IMR-90 (cell line): ENCODE results near the gene TMC7.

ENCODE experiments used
- BHLHE40 ChIP-seq: fragments of 150-350 bp; IDR thresholded peaks from 2 replicates; pipeline ENCODE4 v1.6.1; 2016; ENCODE audit warnings: mild to moderate bottlenecking, low read depth, low read length
- CEBPB ChIP-seq: IDR thresholded peaks from 2 replicates; pipeline ENCODE4 v1.6.1; 2012; ENCODE audit warnings: low read depth, low read length, improper control_type of control experiment
- CTCF ChIP-seq: conservative IDR thresholded peaks from 2 replicates; pipeline ENCODE4 v1.5.1; 2012; ENCODE audit warnings: mild to moderate bottlenecking, low read depth, low read length, improper control_type of control experiment
- POLR2A ChIP-seq: IDR thresholded peaks from 2 replicates; pipeline ENCODE4 v1.6.1; 2012; ENCODE audit warnings: mild to moderate bottlenecking, low read depth, low read length
- RAD21 ChIP-seq: IDR thresholded peaks from 2 replicates; pipeline ENCODE4 v1.6.1; 2012; ENCODE audit warnings: low read length, improper control_type of control experiment
- RCOR1 ChIP-seq: IDR thresholded peaks from 2 replicates; pipeline ENCODE4 v1.6.1; 2012; ENCODE audit warnings: mild to moderate bottlenecking, low read length, improper control_type of control experiment; ENCODE audit not compliant: insufficient replicate concordance
- RFX5 ChIP-seq: IDR thresholded peaks from 2 replicates; pipeline ENCODE4 v1.8.0; 2012; ENCODE audit warnings: low read depth, mild to moderate bottlenecking, low read length, moderate library complexity
- SMC3 ChIP-seq: fragments of 150-350 bp; IDR thresholded peaks from 2 replicates; pipeline ENCODE4 v1.6.1; 2016; ENCODE audit warnings: low read depth, mild to moderate bottlenecking, antibody characterized with exemption, low read length, moderate library complexity
- USF2 ChIP-seq: fragments of 150-350 bp; IDR thresholded peaks from 2 replicates; pipeline ENCODE4 v1.6.1; 2017; ENCODE audit warnings: mild to moderate bottlenecking, antibody characterized with exemption, low read length, low read depth

- no peak for TF ChIP-seq USF2
- TF ChIP-seq BHLHE40 = no peak
- TF ChIP-seq CTCF = no peak
- no peak for TF ChIP-seq POLR2A
- no peak for TF ChIP-seq RAD21
- no peak for TF ChIP-seq SMC3
- no peak for TF ChIP-seq CEBPB
- TF ChIP-seq RCOR1 = no peak
- TF ChIP-seq RFX5 = no peak
These were observed 122.3 kb downstream of the TMC7 start for GRCh38 chr16:19105891-19106624.
